NCI-H2227 (cell line): Measurements from ENCODE around the gene TSPAN17.
A peak's percentile ranks its signal among the peaks of the same experiment; 100 is the strongest.

Source experiments
- DNase-seq: peaks from one replicate; lab custom pipeline; 2025; ENCODE audit not compliant: unreplicated experiment; lab: John Stamatoyannopoulos, UW

The TSPAN17 gene

DNA sequence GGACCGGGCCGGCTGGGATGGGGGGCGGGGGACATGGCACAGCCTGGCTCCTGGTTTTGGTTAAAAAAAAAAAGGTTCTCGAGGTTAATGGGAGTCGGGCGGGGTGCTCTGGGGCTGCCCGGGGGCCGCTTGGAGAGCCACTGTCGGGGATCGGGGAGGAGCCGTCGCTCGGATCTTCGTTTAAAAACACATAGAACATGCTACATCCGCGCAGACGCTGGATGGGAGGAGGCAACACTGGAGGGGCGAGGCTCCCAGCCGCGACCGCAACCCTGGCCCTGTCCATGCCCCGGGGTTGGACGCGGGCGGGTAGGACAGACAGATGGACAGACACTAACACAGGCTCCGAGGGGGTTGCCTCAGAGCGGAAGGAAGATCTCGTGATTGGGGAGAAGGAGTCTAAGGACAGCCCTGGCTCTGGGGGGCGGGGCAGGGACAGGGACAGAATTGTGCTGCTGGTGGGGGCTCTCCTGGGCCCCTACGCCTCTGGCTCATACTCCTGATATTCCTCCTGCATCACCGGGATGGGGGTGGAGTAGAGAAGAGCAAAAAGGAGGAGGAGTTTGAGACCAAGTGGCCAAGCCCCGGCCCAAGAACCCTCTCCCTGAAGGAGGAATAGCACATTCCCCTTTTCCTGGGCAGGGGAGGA is 26.8 kb upstream of the TSPAN17 start:
- no peak for DNase-seq

DNA sequence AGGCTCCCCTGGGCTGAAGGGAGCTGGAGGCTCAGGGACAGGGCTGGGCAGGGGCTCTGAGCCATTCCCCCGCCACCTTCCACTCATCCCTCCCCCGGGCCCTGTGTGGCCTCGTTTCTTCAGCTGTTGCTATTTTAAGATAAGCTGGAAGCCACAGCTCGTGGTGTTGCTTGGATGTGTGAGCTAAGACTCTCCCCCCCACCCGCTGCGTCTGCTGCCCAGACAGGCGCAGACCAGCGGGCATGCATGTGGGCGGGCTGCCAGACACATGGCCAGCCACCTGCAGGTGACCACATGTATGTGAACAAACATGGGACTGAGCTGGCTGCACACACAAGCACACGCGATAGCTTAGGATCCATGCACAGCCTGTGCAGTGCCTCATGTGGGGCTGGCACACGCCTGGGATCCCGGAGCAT is 25.6 kb upstream of the TSPAN17 start:
- no peak for DNase-seq

DNA sequence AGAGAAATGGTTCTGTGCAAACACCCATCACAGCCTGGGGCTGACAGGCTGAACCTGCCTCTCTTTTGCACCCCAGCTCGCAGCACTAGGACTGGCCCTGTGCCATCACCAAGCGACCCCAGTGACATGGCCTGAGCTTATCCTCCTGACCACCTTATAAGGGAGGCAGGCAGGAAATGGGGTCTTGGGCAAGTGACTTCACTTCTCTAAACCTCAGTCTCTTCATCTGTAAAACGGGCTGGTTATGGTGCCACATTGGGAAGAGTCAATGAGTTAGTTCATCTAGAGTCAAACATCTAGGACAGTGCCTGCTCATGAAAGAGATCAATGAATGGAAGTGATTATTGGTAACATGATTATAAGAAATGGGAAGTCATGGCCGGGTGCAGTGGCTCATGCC is 23.1 kb upstream of the TSPAN17 start:
- no peak for DNase-seq

GRCh38 chr5:176624938-176625337 is 22.3 kb upstream of the TSPAN17 start:
- DNase-seq: no peak

DNA sequence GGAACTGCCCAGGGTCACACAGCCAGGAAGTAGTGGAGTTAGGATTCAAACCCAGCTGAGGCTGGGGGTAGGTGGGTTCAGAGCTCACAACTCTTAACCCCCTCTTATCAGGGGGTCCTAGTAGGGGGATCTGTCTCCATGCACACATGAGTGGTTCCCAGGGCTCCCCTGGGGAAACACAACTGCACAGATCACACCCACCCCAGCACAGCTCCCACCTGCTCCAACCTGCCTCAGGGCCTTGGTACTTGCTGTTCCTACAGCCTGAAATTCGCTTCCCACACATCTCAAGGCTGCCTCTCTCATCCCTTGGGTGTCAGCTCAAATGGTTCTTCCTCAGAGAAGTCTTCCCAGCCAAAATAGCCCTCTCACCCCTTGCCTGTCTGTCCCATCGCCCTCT is 21.8 kb upstream of the TSPAN17 start:
- no peak for DNase-seq

DNA sequence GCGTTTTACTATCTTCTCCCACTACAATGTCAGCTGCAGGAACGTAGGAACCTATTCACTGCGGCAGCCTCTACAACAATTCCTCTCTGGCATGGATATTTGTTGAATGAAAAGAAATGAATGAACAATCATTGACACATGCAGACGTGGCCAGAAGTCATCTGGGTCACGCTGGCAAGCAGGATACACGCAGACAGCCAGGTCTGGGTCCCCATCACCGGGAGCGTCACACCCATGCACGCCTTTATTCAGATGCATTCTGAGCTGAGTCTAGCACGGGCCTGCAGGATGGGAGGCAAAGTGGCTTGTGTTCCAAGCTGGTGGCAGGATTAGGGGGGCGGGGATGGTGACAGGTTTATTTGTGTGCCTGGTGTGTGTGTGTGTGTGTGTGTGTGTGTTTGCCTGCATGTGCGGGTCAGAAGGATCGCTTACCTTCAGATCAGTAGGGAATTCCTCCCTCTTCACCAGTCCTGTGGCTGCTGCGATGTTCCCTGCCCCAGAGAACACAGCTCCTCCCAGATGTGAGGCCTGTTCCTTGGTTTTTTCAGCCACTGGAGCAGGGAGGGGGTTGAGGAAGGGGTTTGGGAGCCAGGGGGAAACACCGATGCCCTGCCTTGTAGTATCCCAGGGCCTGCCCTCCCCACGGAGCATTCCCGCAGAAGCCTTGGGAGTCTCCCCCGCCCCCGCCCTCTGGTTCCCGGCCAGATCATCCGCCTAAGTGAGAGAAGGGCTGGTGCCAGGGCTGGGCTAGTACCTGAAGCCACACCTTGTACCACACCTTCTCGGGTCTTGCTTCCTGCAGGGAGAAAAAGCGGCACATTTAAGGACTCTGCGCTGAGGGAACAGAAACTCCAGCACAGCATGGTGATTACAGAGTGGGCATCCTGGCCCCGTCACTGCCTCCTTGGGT is 21.1 kb upstream of the TSPAN17 start:
- no peak for DNase-seq

GRCh38 chr5:176626876-176627236 is 20.4 kb upstream of the TSPAN17 start:
- DNase-seq: no peak

- DNase-seq: no peak
Observed at GRCh38 chr5:176627582-176627981, 19.7 kb upstream of the TSPAN17 start.

GRCh38 chr5:176628406-176629228 is 18.7 kb upstream of the TSPAN17 start:
- no peak for DNase-seq

GRCh38 chr5:176629317-176629852 is 17.9 kb upstream of the TSPAN17 start:
- DNase-seq: no peak

DNA sequence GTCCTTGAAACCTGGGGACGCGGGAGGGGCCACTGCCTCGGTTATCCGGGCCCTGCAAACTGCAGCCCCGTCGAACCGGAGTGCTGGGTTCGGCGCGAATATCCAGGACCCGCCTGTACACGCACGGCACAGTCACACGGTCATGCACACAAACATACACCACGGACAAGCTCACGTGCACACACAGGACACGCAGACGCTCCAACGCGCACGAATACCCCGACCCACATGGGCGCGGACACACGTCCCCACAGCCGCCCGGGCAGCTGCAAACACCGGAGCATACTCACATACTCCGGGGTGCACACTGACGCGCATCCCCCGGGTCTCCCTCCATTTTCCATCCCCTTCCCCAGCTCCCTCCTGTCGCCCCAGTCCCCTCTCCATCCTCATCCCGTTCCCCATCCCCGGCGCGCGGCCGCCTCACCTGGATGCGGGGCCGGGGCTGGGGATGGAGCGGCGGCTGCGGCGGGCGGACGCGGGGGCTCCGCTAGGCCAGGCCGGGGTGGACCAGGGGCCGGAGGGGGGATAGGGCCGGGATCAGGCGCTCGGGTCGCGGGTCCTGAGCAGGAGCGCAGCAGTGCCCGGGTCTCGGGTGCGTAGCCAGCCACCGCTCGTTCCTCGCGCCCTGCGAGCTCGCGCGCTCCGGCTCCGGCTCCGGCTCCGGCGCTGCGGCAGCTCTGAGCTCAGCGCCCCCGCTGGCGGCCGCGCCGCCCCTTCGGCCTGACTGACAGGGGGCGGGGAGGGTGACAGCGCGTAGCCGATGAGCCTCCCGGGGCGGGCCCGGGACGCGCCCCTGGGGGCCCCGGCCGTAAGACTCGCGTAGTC is 17.2 kb upstream of the TSPAN17 start, which contains the start of the genes EIF4E1B and SNCB:
EIF4E1B (plus strand) TSS at position 823 of the 828 bp plus-strand sequence. CDS start 12,113 bp downstream, outside the sequence.
SNCB (minus strand) TSS at position 682 of the 828 bp plus-strand sequence. CDS start 880 bp downstream, outside the sequence.
- DNase-seq: peak; percentile 63

DNA sequence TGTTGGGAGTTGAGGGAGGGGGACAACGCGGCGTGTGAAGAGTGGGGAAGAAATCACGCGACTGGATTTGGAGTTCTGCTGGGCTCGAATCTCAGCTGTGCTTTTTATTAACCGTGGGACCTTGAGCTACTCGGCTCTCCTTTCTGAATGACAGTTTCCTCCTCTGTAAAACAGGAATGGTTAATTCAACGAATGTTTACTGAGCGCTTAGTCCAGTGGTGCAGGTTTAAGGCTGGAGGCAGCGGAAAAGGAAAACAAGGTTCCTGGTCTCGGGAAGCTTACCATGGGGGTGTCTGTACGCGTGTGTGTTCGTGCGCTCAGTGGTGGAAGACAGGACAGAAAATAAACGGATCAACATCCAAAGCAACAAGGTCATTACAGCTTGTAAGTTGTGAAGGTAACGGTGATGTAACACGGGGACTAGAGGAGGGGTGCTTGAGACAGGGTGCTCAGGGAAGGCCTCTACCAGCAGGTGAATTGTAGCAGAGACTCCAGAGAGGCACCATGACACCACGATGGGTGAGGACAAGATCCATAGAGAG is 16.5 kb upstream of the TSPAN17 start:
- DNase-seq: no peak

DNA sequence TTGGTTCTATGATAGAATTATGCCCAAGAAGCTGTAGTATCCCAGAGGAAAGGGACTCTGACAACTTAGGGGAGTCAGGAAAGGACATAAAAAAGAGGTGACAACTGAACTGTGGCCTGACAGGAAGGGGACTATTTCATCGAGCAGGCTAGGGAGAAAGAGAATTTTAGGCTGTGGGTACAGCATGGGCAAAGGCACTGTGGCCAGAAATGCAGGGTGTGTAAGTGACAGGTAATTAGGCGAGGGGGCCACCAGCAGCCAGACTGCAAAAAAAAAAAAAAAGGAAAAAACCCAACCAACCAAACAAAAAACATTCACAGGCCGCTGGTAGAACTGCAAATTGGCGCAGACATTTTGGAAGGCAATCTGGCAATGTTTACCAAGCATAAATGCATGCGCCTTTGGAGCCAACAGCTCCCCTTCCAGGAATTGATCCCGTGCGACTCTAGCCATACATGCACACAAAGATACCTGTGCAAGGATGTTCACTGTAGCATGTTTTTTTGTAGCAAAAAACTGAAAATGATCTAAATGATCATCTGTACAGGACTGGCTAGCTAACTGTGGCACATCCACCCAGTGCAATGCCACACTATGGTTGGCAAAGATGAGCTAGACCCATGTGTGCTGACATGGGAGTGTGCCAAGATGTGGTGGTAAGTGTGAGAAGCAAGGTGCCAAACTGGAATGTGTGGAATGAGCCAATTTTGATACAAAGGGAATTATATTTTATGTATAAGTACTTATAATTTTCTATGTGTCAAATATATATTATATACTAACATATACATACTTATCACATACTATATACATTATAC is 15.7 kb upstream of the TSPAN17 start:
- DNase-seq: no peak

- DNase-seq: no peak
Observed at GRCh38 chr5:176632745-176633144, 14.5 kb upstream of the TSPAN17 start.

GRCh38 chr5:176633598-176633997 is 13.7 kb upstream of the TSPAN17 start:
- no peak for DNase-seq

- no peak for DNase-seq
Observed at GRCh38 chr5:176636426-176636825, 10.9 kb upstream of the TSPAN17 start.

- DNase-seq: no peak
Observed at GRCh38 chr5:176637556-176637955, 9.7 kb upstream of the TSPAN17 start.

DNA sequence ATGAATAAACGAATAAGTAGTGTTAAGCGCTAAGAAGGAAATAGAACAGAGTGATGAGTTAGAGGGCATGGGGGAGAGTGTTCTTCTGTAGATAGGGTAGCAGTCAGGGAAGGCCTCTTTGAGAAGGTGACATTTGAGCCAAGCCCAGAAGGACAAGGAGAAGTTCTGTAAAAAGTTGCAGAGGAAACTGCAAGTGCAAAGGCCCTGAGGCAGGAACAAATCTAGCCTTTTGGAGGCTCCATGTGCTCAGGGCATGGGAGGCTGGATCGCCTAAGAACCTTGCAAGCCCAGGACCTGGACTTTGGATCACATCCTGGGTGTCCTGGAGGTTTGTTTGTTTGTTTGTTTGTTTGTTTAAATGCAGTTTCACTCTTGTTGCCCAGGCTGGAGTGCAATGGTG is 8.8 kb upstream of the TSPAN17 start:
- DNase-seq: no peak

DNA sequence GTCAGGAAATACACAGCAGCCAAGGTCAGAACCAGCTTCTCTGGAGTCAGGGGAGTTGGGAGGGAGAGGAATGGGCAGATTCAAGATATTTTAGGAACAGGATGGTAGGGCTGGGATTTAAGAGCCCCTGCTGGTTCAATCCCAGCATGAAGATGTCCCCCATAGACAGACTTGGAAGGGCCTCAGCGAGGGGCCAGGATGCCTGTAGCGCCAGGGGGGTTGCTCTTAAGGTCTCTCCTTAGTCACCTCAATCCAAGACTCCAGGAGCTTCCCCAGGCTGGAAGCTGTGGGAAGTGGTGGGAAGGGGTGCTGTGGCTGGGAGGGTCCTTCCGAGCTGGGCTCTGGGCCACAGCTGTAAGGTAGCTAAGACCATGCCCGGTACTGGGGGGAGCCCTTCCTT is 8.1 kb upstream of the TSPAN17 start:
- DNase-seq: no peak
